Measurements from ENCODE around the gene PCDHGA7. TPM values are rescaled to one million over a fixed set of nuclear protein-coding genes. Genes with fewer than 3 reads are reported as not detected.
A peak's percentile ranks its signal among the peaks of the same experiment; 100 is the strongest.
"Not testable (repeated sequence)": the region's sequence is repeated elsewhere in the genome, so short reads cannot be mapped to it uniquely, and the experiment has no call there.

PCDHGA7 gene
- total RNA-seq = 1 to 10 TPM in 1 of 2 donors, under 1 TPM in 1; 0.59 to 1.0 TPM

- Histone ChIP-seq H3K4me3 (peak within 1 kb of the TSS; percentile 21), H3K36me3 (no peaks in the 10 kb centered on the region), H3K27me3 (no peaks in the 10 kb centered on the region), H3K9me3 (peaks cover 3% of the 10 kb centered on the region), H3K9ac (ENCODE audit: low read depth in 2 of 2, low read length in 2 of 2) (no peak within 1 kb of the TSS), H3K4me1 (no peaks in the 10 kb centered on the region), H3K27ac (no peak within 1 kb of the TSS)
- intact Hi-C loops (cut with DNase I) = no loop called here
- TF ChIP-seq, protein P1, sequence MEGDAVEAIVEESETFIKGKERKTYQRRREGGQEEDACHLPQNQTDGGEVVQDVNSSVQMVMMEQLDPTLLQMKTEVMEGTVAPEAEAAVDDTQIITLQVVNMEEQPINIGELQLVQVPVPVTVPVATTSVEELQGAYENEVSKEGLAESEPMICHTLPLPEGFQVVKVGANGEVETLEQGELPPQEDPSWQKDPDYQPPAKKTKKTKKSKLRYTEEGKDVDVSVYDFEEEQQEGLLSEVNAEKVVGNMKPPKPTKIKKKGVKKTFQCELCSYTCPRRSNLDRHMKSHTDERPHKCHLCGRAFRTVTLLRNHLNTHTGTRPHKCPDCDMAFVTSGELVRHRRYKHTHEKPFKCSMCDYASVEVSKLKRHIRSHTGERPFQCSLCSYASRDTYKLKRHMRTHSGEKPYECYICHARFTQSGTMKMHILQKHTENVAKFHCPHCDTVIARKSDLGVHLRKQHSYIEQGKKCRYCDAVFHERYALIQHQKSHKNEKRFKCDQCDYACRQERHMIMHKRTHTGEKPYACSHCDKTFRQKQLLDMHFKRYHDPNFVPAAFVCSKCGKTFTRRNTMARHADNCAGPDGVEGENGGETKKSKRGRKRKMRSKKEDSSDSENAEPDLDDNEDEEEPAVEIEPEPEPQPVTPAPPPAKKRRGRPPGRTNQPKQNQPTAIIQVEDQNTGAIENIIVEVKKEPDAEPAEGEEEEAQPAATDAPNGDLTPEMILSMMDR (IDR thresholded peaks at IDR 0.05) = no peak
- no peak for DNase-seq
Observed at GRCh38 chr5:141382469-141383294, at the start of gene PCDHGA7. Gene PCDHGA7, plus strand, starts transcription at chr5:141382742. Its CDS starts 158 bp downstream, at chr5:141382900.

DNA sequence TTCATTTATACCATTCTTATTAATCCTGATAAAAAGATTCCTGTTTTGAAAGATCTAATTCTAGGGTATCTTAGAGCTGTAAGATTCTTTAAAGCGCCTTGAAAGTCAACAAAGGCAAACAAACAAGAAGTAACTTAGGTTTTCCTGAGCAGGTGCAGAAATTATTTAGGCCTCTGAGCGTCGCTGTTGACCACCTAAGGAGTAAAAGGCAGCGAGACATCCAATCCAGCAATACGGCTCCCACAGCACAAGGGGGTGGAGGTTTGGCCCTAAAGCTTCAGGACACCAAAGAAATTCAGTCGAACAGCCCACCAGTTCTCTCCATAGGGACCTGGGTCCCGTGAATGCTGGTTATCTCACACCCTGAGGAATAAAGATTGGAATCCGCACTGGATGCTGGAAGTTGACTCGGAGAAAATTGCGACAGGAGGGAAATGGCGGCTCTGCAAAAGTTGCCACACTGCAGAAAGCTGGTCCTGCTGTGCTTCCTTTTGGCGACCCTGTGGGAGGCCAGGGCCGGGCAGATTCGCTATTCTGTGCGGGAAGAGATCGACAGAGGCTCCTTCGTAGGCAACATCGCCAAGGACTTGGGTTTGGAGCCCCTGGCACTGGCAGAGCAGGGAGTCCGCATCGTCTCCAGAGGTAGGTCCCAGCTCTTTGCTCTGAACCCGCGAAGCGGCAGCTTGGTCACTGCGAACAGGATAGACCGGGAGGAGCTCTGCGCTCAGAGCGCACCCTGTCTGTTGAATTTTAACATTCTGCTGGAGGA is 43.8 kb upstream of the PCDHGA7 start, which contains the start of gene PCDHGA2:
Gene PCDHGA2 (plus strand): TSS at position 223 of the 769 bp plus-strand sequence.
- TF ChIP-seq, protein P1 (IDR thresholded peaks at IDR 0.05) = no peak
- Histone ChIP-seq H3K4me1 (no peaks in the 10 kb centered on the region), H3K36me3 (no peaks in the 10 kb centered on the region), H3K27me3 (no peaks in the 10 kb centered on the region), H3K27ac (no peak within 1 kb of the TSS), H3K4me3 (no peak within 1 kb of the TSS), H3K9me3 (no peaks in the 10 kb centered on the region), H3K9ac (ENCODE audit: low read depth in 2 of 2, low read length in 2 of 2) (no peak within 1 kb of the TSS)
- no peak for DNase-seq
- intact Hi-C loops (cut with DNase I) = no loop called here

- DNase-seq; H3K36me3 ChIP-seq; H3K4me1 ChIP-seq; H3K4me3 ChIP-seq; H3K9me3 ChIP-seq; H3K27ac ChIP-seq; intact Hi-C loops (cut with DNase I); H3K9ac ChIP-seq (ENCODE audit: low read depth in 2 of 2, low read length in 2 of 2); H3K27me3 ChIP-seq: not testable (repeated sequence)
Observed at GRCh38 chr5:141340781-141341354, 41.7 kb upstream of the PCDHGA7 start.

DNA sequence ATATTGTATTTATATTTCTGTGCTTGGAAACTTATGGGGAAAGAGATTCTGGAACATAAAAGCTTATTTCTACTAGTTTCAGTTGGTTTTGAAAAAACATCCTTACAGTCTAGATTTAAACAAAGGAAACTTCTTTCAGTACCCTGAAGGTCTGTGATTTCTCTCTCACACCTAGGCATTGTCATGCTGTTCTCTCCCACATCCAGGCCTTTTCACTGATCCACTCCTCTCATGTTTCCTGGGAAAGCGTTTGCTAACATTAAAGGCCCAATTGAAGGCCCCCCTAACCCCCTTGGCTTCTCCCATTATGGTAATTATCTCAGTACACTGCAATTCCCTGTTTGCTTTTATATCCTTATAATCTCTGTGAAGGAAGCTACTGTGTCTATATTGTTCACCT is 39.8 kb upstream of the PCDHGA7 start:
- intact Hi-C loops (cut with DNase I) = no loop called here
- DNase-seq = no peak
- no peaks in the 10 kb centered on the region for H3K27me3 ChIP-seq
- no peak overlapping the region for H3K27ac ChIP-seq
- TF ChIP-seq, protein P1 (IDR thresholded peaks at IDR 0.05) = no peak
- H3K4me1 ChIP-seq = no peaks in the 10 kb centered on the region
- H3K9ac ChIP-seq (ENCODE audit: low read depth in 2 of 2, low read length in 2 of 2) = no peak overlapping the region
- no peak overlapping the region for H3K4me3 ChIP-seq
- H3K36me3 ChIP-seq = no peaks in the 10 kb centered on the region
- no peaks in the 10 kb centered on the region for H3K9me3 ChIP-seq

- H3K4me1 ChIP-seq = no peaks in the 10 kb centered on the region
- H3K9ac ChIP-seq (ENCODE audit: low read depth in 2 of 2, low read length in 2 of 2) = no peak within 1 kb of the TSS
Observed at GRCh38 chr5:141343242-141343952, 39.1 kb upstream of the PCDHGA7 start, which contains the start of gene PCDHGA3. Gene PCDHGA3, plus strand, starts transcription at chr5:141343829. Its CDS starts 205 bp downstream, at chr5:141344034.

More at GRCh38 chr5:141343242-141343952, 39.1 kb upstream of the PCDHGA7 start, which contains the start of gene PCDHGA3:
- H3K9me3 ChIP-seq = no peaks in the 10 kb centered on the region
- intact Hi-C loops (cut with DNase I) = no loop called here
- TF ChIP-seq, protein P1 (IDR thresholded peaks at IDR 0.05) = no peak
- H3K27ac ChIP-seq = no peak within 1 kb of the TSS
- no peak within 1 kb of the TSS for H3K4me3 ChIP-seq
- DNase-seq = no peak
- H3K27me3 ChIP-seq = no peaks in the 10 kb centered on the region
- H3K36me3 ChIP-seq = no peaks in the 10 kb centered on the region

All from colonic mucosa (tissue), 4 donors.